ENCODE data around the gene SMYD3.

SMYD3 gene

DNA sequence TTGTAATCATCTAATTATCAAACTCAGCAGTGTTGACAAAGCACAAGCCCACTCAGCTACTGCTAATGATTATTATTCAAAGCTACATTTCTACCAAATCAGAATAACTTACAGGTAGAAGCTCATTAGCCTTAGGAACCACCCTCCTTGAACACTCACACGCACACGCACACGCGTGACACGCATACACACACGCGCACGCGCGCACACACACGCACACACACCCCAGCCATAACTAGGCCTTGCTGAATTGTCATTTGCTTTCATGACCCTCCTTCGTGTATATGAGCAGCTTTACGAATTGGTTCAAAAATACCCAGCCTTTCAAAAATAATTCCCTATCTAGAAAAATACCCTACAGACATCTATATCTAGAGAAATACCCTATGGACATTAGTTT lies 195.6 kb downstream of the SMYD3 start:
- no peaks in the 10 kb centered on the region for H4K20me1 ChIP-seq (ENCODE audit: insufficient read depth, low read length)
- no peak overlapping the region for H3K27ac ChIP-seq (ENCODE audit: low read length)
- H3K36me3 ChIP-seq (ENCODE audit: insufficient read depth, low read length): no peaks in the 10 kb centered on the region
- H3K4me3 ChIP-seq (ENCODE audit: low read depth in 1 of 2, low read length in 2 of 2): no peak overlapping the region
- H2AFZ ChIP-seq (ENCODE audit: low read depth, low read length): no peak overlapping the region
- H3K4me2 ChIP-seq (ENCODE audit: insufficient read depth, low read length): no peak overlapping the region
- DNase-seq: no peak
- no peak for TF ChIP-seq EZH2 (IDR thresholded peaks at IDR 0.05; ENCODE audit: borderline replicate concordance, low read depth, low read length, severe bottlenecking)
- TF ChIP-seq, protein P1, sequence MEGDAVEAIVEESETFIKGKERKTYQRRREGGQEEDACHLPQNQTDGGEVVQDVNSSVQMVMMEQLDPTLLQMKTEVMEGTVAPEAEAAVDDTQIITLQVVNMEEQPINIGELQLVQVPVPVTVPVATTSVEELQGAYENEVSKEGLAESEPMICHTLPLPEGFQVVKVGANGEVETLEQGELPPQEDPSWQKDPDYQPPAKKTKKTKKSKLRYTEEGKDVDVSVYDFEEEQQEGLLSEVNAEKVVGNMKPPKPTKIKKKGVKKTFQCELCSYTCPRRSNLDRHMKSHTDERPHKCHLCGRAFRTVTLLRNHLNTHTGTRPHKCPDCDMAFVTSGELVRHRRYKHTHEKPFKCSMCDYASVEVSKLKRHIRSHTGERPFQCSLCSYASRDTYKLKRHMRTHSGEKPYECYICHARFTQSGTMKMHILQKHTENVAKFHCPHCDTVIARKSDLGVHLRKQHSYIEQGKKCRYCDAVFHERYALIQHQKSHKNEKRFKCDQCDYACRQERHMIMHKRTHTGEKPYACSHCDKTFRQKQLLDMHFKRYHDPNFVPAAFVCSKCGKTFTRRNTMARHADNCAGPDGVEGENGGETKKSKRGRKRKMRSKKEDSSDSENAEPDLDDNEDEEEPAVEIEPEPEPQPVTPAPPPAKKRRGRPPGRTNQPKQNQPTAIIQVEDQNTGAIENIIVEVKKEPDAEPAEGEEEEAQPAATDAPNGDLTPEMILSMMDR (IDR thresholded peaks at IDR 0.05; ENCODE audit: borderline replicate concordance, extremely low read depth, low read length, poor library complexity, severe bottlenecking): no peak
- no peaks in the 10 kb centered on the region for H3K27me3 ChIP-seq (ENCODE audit: insufficient read depth, low read length, poor library complexity)
- no peaks in the 10 kb centered on the region for H3K9me3 ChIP-seq (ENCODE audit: insufficient read depth, low read length, severe bottlenecking)
- ATAC-seq (ENCODE audit: insufficient read depth, low read depth): no peak
- no peaks in the 10 kb centered on the region for H3K79me2 ChIP-seq (ENCODE audit: insufficient read depth, low read length)
- no peaks in the 10 kb centered on the region for H3K4me1 ChIP-seq (ENCODE audit: insufficient read depth, low read length)
- H3K9ac ChIP-seq (ENCODE audit: low read depth, low read length): no peak overlapping the region

DNA sequence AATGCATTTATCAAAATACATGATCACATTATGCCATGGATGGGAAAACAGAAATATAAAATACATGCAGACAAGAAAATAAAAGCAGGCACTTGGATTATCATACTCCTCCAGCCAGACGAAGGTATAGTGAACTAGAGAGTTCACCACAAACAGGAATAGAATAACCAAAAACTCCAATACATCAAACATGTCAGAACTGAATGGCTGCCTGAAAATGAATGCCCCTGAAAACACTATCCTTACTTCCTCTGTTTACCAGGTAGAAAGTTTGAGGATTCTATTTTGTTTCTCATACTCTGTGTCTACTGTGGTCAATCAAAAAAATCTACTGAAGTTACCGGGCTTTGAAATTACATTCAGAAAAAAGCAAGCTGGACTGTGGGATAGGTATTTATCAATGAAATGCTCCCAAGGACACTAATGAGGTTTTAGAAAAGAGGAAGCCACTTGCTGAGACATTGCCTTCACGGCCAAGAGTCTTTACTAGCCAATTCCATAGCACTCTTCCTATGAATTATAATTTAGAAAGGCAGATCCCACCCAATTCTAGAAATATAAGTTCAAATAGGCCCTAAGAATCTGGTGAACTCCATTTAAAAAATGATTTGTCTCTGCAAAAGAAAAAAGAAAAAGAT lies 197.7 kb downstream of the SMYD3 start:
- no peak for ATAC-seq (ENCODE audit: insufficient read depth, low read depth)
- Histone ChIP-seq H3K9me3 (ENCODE audit: insufficient read depth, low read length, severe bottlenecking) (no peaks in the 10 kb centered on the region), H3K4me3 (ENCODE audit: low read depth in 1 of 2, low read length in 2 of 2) (no peak overlapping the region), H3K4me2 (ENCODE audit: insufficient read depth, low read length) (no peak overlapping the region), H2AFZ (ENCODE audit: low read depth, low read length) (no peak overlapping the region), H4K20me1 (ENCODE audit: insufficient read depth, low read length) (no peaks in the 10 kb centered on the region), H3K27me3 (ENCODE audit: insufficient read depth, low read length, poor library complexity) (no peaks in the 10 kb centered on the region), H3K27ac (ENCODE audit: low read length) (no peak overlapping the region), H3K9ac (ENCODE audit: low read depth, low read length) (no peak overlapping the region), H3K4me1 (ENCODE audit: insufficient read depth, low read length) (no peaks in the 10 kb centered on the region), H3K79me2 (ENCODE audit: insufficient read depth, low read length) (no peaks in the 10 kb centered on the region), H3K36me3 (ENCODE audit: insufficient read depth, low read length) (no peaks in the 10 kb centered on the region)
- no peak for DNase-seq
- no peak for TF ChIP-seq EZH2 (IDR thresholded peaks at IDR 0.05; ENCODE audit: borderline replicate concordance, low read depth, low read length, severe bottlenecking)
- TF ChIP-seq, protein P1 (IDR thresholded peaks at IDR 0.05; ENCODE audit: borderline replicate concordance, extremely low read depth, low read length, poor library complexity, severe bottlenecking): no peak

DNA sequence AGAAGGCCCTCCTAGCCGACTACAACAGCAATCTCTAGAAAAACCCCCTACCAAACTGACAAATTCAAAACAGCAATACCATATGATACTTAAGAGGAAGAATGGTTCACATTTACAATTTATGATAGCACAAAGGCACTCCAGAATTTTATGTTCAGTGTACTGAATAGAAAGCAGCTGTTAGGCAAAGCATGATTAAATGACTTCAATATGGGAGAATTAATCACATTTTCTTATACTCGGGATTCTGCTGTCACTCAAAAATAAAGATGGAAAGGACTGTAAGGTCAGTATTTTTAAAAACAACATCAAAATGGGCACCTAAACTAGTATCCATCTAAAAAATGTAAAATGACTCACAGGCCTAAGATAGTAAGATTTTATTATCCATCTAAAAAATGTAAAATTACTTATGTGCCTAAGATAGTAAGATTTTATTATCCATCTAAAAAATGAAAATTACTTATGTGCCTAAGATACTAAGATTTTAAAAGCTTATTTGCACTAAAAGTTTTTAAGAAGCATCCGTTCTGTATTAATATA lies 198.5 kb downstream of the SMYD3 start:
- no peak overlapping the region for H3K9ac ChIP-seq (ENCODE audit: low read depth, low read length)
- ATAC-seq (ENCODE audit: insufficient read depth, low read depth): no peak
- no peaks in the 10 kb centered on the region for H3K4me1 ChIP-seq (ENCODE audit: insufficient read depth, low read length)
- TF ChIP-seq, protein P1 (IDR thresholded peaks at IDR 0.05; ENCODE audit: borderline replicate concordance, extremely low read depth, low read length, poor library complexity, severe bottlenecking): no peak
- TF ChIP-seq EZH2 (IDR thresholded peaks at IDR 0.05; ENCODE audit: borderline replicate concordance, low read depth, low read length, severe bottlenecking): no peak
- H3K27me3 ChIP-seq (ENCODE audit: insufficient read depth, low read length, poor library complexity): no peaks in the 10 kb centered on the region
- H2AFZ ChIP-seq (ENCODE audit: low read depth, low read length): no peak overlapping the region
- H3K27ac ChIP-seq (ENCODE audit: low read length): no peak overlapping the region
- no peaks in the 10 kb centered on the region for H4K20me1 ChIP-seq (ENCODE audit: insufficient read depth, low read length)
- H3K4me3 ChIP-seq (ENCODE audit: low read depth in 1 of 2, low read length in 2 of 2): no peak overlapping the region
- no peak for DNase-seq
- no peak overlapping the region for H3K4me2 ChIP-seq (ENCODE audit: insufficient read depth, low read length)
- H3K79me2 ChIP-seq (ENCODE audit: insufficient read depth, low read length): no peaks in the 10 kb centered on the region
- H3K9me3 ChIP-seq (ENCODE audit: insufficient read depth, low read length, severe bottlenecking): no peaks in the 10 kb centered on the region
- H3K36me3 ChIP-seq (ENCODE audit: insufficient read depth, low read length): no peaks in the 10 kb centered on the region

Data from DND-41 (cell line).